Neuronal stem cell (in vitro differentiated cells): ENCODE measurements around the gene SPOCK1.

Experiments used
- DNase-seq: peaks from one replicate; pipeline ENCODE4 v3.0.0-alpha.2; 2013; ENCODE audit warnings: low spot score
- H2AFZ ChIP-seq: one replicate; pipeline ENCODE4 v1.6.1; 2013; ENCODE audit warnings: mild to moderate bottlenecking, low read length, inconsistent platforms
- H2AK5ac ChIP-seq: 2 replicates; pipeline ENCODE4 v1.6.1; 2013; ENCODE audit warnings: low read depth, mild to moderate bottlenecking, inconsistent platforms, low read length, moderate library complexity, mixed read lengths
- H2BK120ac ChIP-seq: 2 replicates; pipeline ENCODE4 v1.6.1; 2013; ENCODE audit warnings: low read depth, mild to moderate bottlenecking, inconsistent platforms, low read length, moderate library complexity, mixed read lengths
- H2BK12ac ChIP-seq: one replicate; pipeline ENCODE4 v1.6.1; 2013; ENCODE audit warnings: low read length, inconsistent platforms
- H2BK15ac ChIP-seq: 2 replicates; pipeline ENCODE4 v1.6.1; 2013; ENCODE audit warnings: mild to moderate bottlenecking, low read length, inconsistent platforms, mixed read lengths
- H2BK5ac ChIP-seq: one replicate; pipeline ENCODE4 v1.6.1; 2013; ENCODE audit warnings: inconsistent platforms, mild to moderate bottlenecking, low read length, moderate library complexity
- H3K14ac ChIP-seq: one replicate; pipeline ENCODE4 v1.6.1; 2013; ENCODE audit warnings: low read length, inconsistent platforms
- H3K18ac ChIP-seq: 2 replicates; pipeline ENCODE4 v1.6.1; 2013; ENCODE audit warnings: low read length, inconsistent platforms
- H3K23ac ChIP-seq: 2 replicates; pipeline ENCODE4 v1.6.1; 2013; ENCODE audit warnings: low read depth, mild to moderate bottlenecking, mixed read lengths, low read length, inconsistent platforms; ENCODE audit not compliant: poor library complexity
- H3K27ac ChIP-seq: replicated peaks from 3 replicates; pipeline ENCODE4 v1.5.1; 2013; ENCODE audit warnings: low read length, inconsistent platforms
- H3K27me3 ChIP-seq, 3 experiments: 2 replicates each; pipeline ENCODE4 v1.6.1; 2013; ENCODE audit warnings: low read length in 3 of 3, mild to moderate bottlenecking in 2 of 3, inconsistent platforms in 1 of 3, low read depth in 1 of 3, mixed read lengths in 1 of 3, moderate library complexity in 1 of 3; ENCODE audit not compliant: control insufficient read depth in 3 of 3, insufficient read depth in 3 of 3
- H3K36me3 ChIP-seq, 2 donors: replicated peaks in 1 of 2; 2 replicates each; pipeline ENCODE4 v1.6.1; 2013; ENCODE audit warnings: low read length in 2 of 2; ENCODE audit not compliant: control insufficient read depth in 2 of 2, insufficient read depth in 2 of 2
- H3K4ac ChIP-seq: 2 replicates; pipeline ENCODE4 v1.6.1; 2013; ENCODE audit warnings: inconsistent platforms, mild to moderate bottlenecking, low read length, moderate library complexity
- H3K4me1 ChIP-seq, 2 donors: 1 replicate in 1 of 2; 2 replicates in 1 of 2; pipeline ENCODE4 v1.6.1; 2013; ENCODE audit warnings: low read length in 2 of 2, low read depth in 1 of 2; ENCODE audit not compliant: control insufficient read depth in 2 of 2, insufficient read depth in 1 of 2
- H3K4me2 ChIP-seq: one replicate; pipeline ENCODE4 v1.6.1; 2013; ENCODE audit warnings: mild to moderate bottlenecking, low read length, inconsistent platforms; ENCODE audit not compliant: insufficient read depth, poor library complexity, severe bottlenecking
- H3K4me3 ChIP-seq, 2 donors: 2 replicates each; pipeline ENCODE4 v1.5.1; 2013; ENCODE audit warnings: low read length in 2 of 2, mild to moderate bottlenecking in 2 of 2, inconsistent platforms in 1 of 2, moderate library complexity in 1 of 2
- H3K79me1 ChIP-seq: one replicate; pipeline ENCODE4 v1.6.1; 2013; ENCODE audit warnings: low read depth, mild to moderate bottlenecking, inconsistent platforms, low read length, moderate library complexity
- H3K9ac ChIP-seq: one replicate; pipeline ENCODE4 v1.6.1; 2013; ENCODE audit warnings: mild to moderate bottlenecking, low read depth, low read length, inconsistent platforms; ENCODE audit not compliant: poor library complexity
- H3K9me3 ChIP-seq, 2 donors: replicated peaks in 1 of 2; 2 replicates each; pipeline versions ENCODE3 to v1.6.1; 2013; ENCODE audit warnings: low read length in 2 of 2, mild to moderate bottlenecking in 2 of 2, inconsistent platforms in 1 of 2, low read depth in 1 of 2, mixed read lengths in 1 of 2, moderate library complexity in 1 of 2; ENCODE audit not compliant: control insufficient read depth in 2 of 2, insufficient read depth in 1 of 2
- H4K8ac ChIP-seq: one replicate; pipeline ENCODE4 v1.6.1; 2013; ENCODE audit warnings: low read depth, mild to moderate bottlenecking, inconsistent platforms, low read length, moderate library complexity
- H4K91ac ChIP-seq: one replicate; pipeline ENCODE4 v1.6.1; 2013; ENCODE audit warnings: low read length, low read depth, mild to moderate bottlenecking, inconsistent platforms; ENCODE audit not compliant: poor library complexity
- WGBS, 2 donors: extraction: QIAGEN DNeasy Blood & Tissue Kit; methylation state at CpG; one replicate each; pipeline ENCODE4 v1.1.7; 2013; ENCODE audit warnings: missing lambda C conversion rate in 2 of 2, mixed read lengths in 1 of 2; ENCODE audit not compliant: insufficient read length in 2 of 2, insufficient replicate concordance in 1 of 2; ENCODE audit errors: extremely low coverage in 2 of 2; 5-methylcytosine and 5-hydroxymethylcytosine counted together

The SPOCK1 gene

GRCh38 chr5:137336161-137336560 lies 163.0 kb downstream of the SPOCK1 start:
- no peak overlapping the region for H4K91ac ChIP-seq
- H3K27me3 ChIP-seq, result no peaks in the 10 kb centered on the region
- no peak overlapping the region for H3K4me3 ChIP-seq
- no peak overlapping the region for H4K8ac ChIP-seq
- H3K4ac ChIP-seq, result no peak overlapping the region
- H2BK120ac ChIP-seq, result no peak overlapping the region
- no peaks in the 10 kb centered on the region for H3K4me1 ChIP-seq
- no peak overlapping the region for H3K27ac ChIP-seq
- no peaks in the 10 kb centered on the region for H3K79me1 ChIP-seq
- H2AFZ ChIP-seq, result no peak overlapping the region
- no peak for DNase-seq
- no peak overlapping the region for H3K4me2 ChIP-seq
- no peak overlapping the region for H3K18ac ChIP-seq
- no peak overlapping the region for H3K9ac ChIP-seq
- H3K14ac ChIP-seq, result no peak overlapping the region
- no peaks in the 10 kb centered on the region for H3K9me3 ChIP-seq
- H2AK5ac ChIP-seq, result no peak overlapping the region
- H2BK5ac ChIP-seq, result no peak overlapping the region
- H2BK12ac ChIP-seq, result no peak overlapping the region
- H3K36me3 ChIP-seq, result no peaks in the 10 kb centered on the region
- no peak overlapping the region for H2BK15ac ChIP-seq
- WGBS, 2 donors, result no CpG with 5 or more reads among the region's 1 CpG
- H3K23ac ChIP-seq, result no peak overlapping the region

GRCh38 chr5:137335493-137335892 lies 163.6 kb downstream of the SPOCK1 start:
- no CpG with 5 or more reads among the region's 5 CpGs for WGBS, 2 donors

GRCh38 chr5:137333928-137334327 lies 165.2 kb downstream of the SPOCK1 start:
- no peak overlapping the region for H3K4me3 ChIP-seq
- H4K91ac ChIP-seq, result no peak overlapping the region
- H2BK15ac ChIP-seq, result no peak overlapping the region
- H2BK12ac ChIP-seq, result no peak overlapping the region
- H2AK5ac ChIP-seq, result no peak overlapping the region
- H3K18ac ChIP-seq, result no peak overlapping the region
- H2BK120ac ChIP-seq, result no peak overlapping the region
- H3K23ac ChIP-seq, result no peak overlapping the region
- H4K8ac ChIP-seq, result no peak overlapping the region
- no peak overlapping the region for H2BK5ac ChIP-seq
- no peak overlapping the region for H2AFZ ChIP-seq
- DNase-seq, result no peak
- H3K9me3 ChIP-seq, result no peaks in the 10 kb centered on the region
- no peak overlapping the region for H3K14ac ChIP-seq
- WGBS, 2 donors, result no CpG with 5 or more reads among the region's 3 CpGs
- H3K79me1 ChIP-seq, result no peaks in the 10 kb centered on the region
- H3K27me3 ChIP-seq, result no peaks in the 10 kb centered on the region
- no peak overlapping the region for H3K4me2 ChIP-seq
- no peak overlapping the region for H3K9ac ChIP-seq
- no peak overlapping the region for H3K27ac ChIP-seq
- no peak overlapping the region for H3K4ac ChIP-seq
- H3K4me1 ChIP-seq, result peaks cover 0 to 2% of the 10 kb centered on the region in 2 donors
- H3K36me3 ChIP-seq, result no peaks in the 10 kb centered on the region

More at GRCh38 chr5:137335493-137335892, 163.6 kb downstream of the SPOCK1 start:
- Histone ChIP-seq H3K9ac (no peak overlapping the region), H2BK120ac (no peak overlapping the region), H3K9me3 (no peaks in the 10 kb centered on the region), H3K27me3 (no peaks in the 10 kb centered on the region), H3K18ac (no peak overlapping the region), H3K79me1 (no peaks in the 10 kb centered on the region), H3K14ac (no peak overlapping the region), H4K91ac (no peak overlapping the region), H2BK15ac (no peak overlapping the region), H4K8ac (no peak overlapping the region), H3K4me1 (no peaks in the 10 kb centered on the region), H3K36me3 (no peaks in the 10 kb centered on the region), H3K23ac (no peak overlapping the region), H3K4ac (no peak overlapping the region), H2AFZ (no peak overlapping the region), H3K4me2 (no peak overlapping the region), H2BK5ac (no peak overlapping the region), H2BK12ac (no peak overlapping the region), H3K27ac (no peak overlapping the region), H2AK5ac (no peak overlapping the region), H3K4me3 (no peak overlapping the region)
- DNase-seq, result no peak

GRCh38 chr5:137333475-137333874 lies 165.7 kb downstream of the SPOCK1 start:
- H2AK5ac ChIP-seq, result no peak overlapping the region
- no peaks in the 10 kb centered on the region for H3K79me1 ChIP-seq
- H3K4me1 ChIP-seq, result peaks cover 0 to 2% of the 10 kb centered on the region in 2 donors
- no peak overlapping the region for H3K18ac ChIP-seq
- WGBS, 2 donors, result no CpG with 5 or more reads among the region's 4 CpGs
- DNase-seq, result no peak
- H3K23ac ChIP-seq, result no peak overlapping the region
- H2BK5ac ChIP-seq, result no peak overlapping the region
- H3K14ac ChIP-seq, result no peak overlapping the region
- H3K4ac ChIP-seq, result no peak overlapping the region
- H3K4me2 ChIP-seq, result no peak overlapping the region
- H3K4me3 ChIP-seq, result no peak overlapping the region
- H2BK12ac ChIP-seq, result no peak overlapping the region
- no peak overlapping the region for H4K91ac ChIP-seq
- no peak overlapping the region for H2AFZ ChIP-seq
- no peaks in the 10 kb centered on the region for H3K36me3 ChIP-seq
- no peak overlapping the region for H4K8ac ChIP-seq
- no peak overlapping the region for H2BK15ac ChIP-seq
- no peaks in the 10 kb centered on the region for H3K9me3 ChIP-seq
- H3K27ac ChIP-seq, result no peak overlapping the region
- no peak overlapping the region for H2BK120ac ChIP-seq
- H3K9ac ChIP-seq, result no peak overlapping the region
- H3K27me3 ChIP-seq, result no peaks in the 10 kb centered on the region
